Colonic mucosa (tissue), 4 donors: Measurements from ENCODE around the gene GALNS. TPM values are rescaled to one million over a fixed set of nuclear protein-coding genes. Genes with fewer than 3 reads are reported as not detected.

Experiments used
- DNase-seq: peaks from one replicate; pipeline ENCODE4 v3.0.0-alpha.2; 2020
- H3K27ac ChIP-seq: fragments of 200-600 bp; one replicate; pipeline ENCODE4 v1.8.0; 2021
- H3K27me3 ChIP-seq: fragments of 200-600 bp; one replicate; pipeline ENCODE4 v1.8.0; 2021
- H3K36me3 ChIP-seq: fragments of 200-600 bp; one replicate; pipeline ENCODE4 v1.8.0; 2021
- H3K4me1 ChIP-seq: fragments of 200-600 bp; one replicate; pipeline ENCODE4 v1.8.0; 2021; ENCODE audit warnings: mild to moderate bottlenecking
- H3K4me3 ChIP-seq: fragments of 200-600 bp; one replicate; pipeline ENCODE4 v1.8.0; 2021
- H3K9ac ChIP-seq, 2 donors: one replicate each; pipeline ENCODE4 v1.7.0; 2013; ENCODE audit warnings: control low read depth in 2 of 2, low read depth in 2 of 2, low read length in 2 of 2
- H3K9me3 ChIP-seq: fragments of 200-600 bp; one replicate; pipeline ENCODE4 v1.8.0; 2021
- intact Hi-C: fragments of 100-400 bp; cut with DNase I; formaldehyde crosslinking; loops from one replicate; pipeline ENCODE4 v1.14.1; 2022
- total RNA-seq, 2 donors: library from RNA; stranded (reverse); fragmentation: NEBNext Ultra II Directional in 1 of 2; extraction: Animal tissue kit (Norgen Biotek cat#: 25700) in 1 of 2; gene quantifications; one replicate each; pipeline ENCODE4 v1.2.1, GENCODE V29; 2021
- TF ChIP-seq, protein P1 (sequence below): fragments of 200-600 bp; IDR thresholded peaks from one replicate; pipeline ENCODE4 v1.8.0; 2022; ENCODE audit warnings: antibody characterized with exemption, mild to moderate bottlenecking
- donor health status: healthy.
- donor health status: DM: no; HTN: no; CAD: no.
- donor health status: DM: no; HTN: no; CAD: no.

GALNS gene
- total RNA-seq, 2 donors from 2014 or later, result 22.8 to 44.5 TPM

DNA sequence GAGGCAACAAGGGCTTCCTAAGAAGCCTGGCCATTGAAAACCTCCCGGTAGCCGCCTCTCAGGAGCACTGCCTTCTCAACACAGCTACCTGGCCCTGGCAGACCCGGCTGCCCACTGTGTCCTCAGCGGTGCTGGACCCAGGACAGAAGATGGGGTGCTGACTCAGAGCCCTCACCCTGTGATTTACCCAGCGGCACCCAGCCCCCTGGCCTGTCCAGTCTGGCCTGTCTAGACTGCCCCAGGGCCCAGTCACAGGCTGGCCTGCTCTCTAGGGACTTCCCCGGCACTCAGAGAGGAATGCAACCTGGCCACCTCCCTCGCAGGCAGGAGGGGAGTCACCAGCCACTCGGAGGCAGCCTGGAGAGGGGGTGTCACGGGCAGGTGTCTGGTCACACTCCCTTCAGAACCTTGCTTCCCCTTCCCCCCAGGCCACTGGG, 91.8 kb downstream of the GALNS start:
- no peaks in the 10 kb centered on the region for H3K9me3 ChIP-seq
- DNase-seq, result no peak
- H3K36me3 ChIP-seq, result no peaks in the 10 kb centered on the region
- H3K4me3 ChIP-seq, result no peak overlapping the region
- H3K4me1 ChIP-seq, result peaks cover 54% of the 10 kb centered on the region
- H3K27me3 ChIP-seq, result no peaks in the 10 kb centered on the region
- H3K27ac ChIP-seq, result no peak overlapping the region
- no peak overlapping the region for H3K9ac ChIP-seq
- intact Hi-C loops, result no loop called here
- TF ChIP-seq, protein P1, sequence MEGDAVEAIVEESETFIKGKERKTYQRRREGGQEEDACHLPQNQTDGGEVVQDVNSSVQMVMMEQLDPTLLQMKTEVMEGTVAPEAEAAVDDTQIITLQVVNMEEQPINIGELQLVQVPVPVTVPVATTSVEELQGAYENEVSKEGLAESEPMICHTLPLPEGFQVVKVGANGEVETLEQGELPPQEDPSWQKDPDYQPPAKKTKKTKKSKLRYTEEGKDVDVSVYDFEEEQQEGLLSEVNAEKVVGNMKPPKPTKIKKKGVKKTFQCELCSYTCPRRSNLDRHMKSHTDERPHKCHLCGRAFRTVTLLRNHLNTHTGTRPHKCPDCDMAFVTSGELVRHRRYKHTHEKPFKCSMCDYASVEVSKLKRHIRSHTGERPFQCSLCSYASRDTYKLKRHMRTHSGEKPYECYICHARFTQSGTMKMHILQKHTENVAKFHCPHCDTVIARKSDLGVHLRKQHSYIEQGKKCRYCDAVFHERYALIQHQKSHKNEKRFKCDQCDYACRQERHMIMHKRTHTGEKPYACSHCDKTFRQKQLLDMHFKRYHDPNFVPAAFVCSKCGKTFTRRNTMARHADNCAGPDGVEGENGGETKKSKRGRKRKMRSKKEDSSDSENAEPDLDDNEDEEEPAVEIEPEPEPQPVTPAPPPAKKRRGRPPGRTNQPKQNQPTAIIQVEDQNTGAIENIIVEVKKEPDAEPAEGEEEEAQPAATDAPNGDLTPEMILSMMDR, result no peak

GRCh38 chr16:88764080-88764479, 92.7 kb downstream of the GALNS start:
- TF ChIP-seq, protein P1, result no peak
- Histone ChIP-seq H3K4me1 (peaks cover 52% of the 10 kb centered on the region), H3K36me3 (no peaks in the 10 kb centered on the region), H3K27me3 (no peaks in the 10 kb centered on the region), H3K27ac (no peak overlapping the region), H3K9me3 (no peaks in the 10 kb centered on the region), H3K9ac (peak overlapping the region in 1 of 2 donors; percentile 21), H3K4me3 (no peak overlapping the region)
- no peak for DNase-seq
- intact Hi-C loops, result no loop called here

Other genes with a start within 250 kb of the GALNS start
- gene IL17C, start 218.4 kb downstream of the GALNS start, total RNA-seq, result not detected
- gene CYBA, start 205.9 kb downstream of the GALNS start, total RNA-seq, result 100 to 1,000 TPM; 368 to 389 TPM
- gene MVD, start 193.9 kb downstream of the GALNS start, total RNA-seq, result 100 to 1,000 TPM in 1 of 2 donors, 10 to 100 TPM in 1; 86.2 to 132 TPM
- gene SNAI3, start 170.4 kb downstream of the GALNS start, total RNA-seq, result under 1 TPM; 0.25 to 0.40 TPM
- 1 to 10 TPM; 9.2 to 9.3 TPM for gene RNF166, start 150.5 kb downstream of the GALNS start, total RNA-seq
- 10 to 100 TPM in 1 of 2 donors, 1 to 10 TPM in 1; 7.8 to 23.1 TPM for gene CTU2, start 150.4 kb downstream of the GALNS start, total RNA-seq
- 100 to 1,000 TPM; 104 to 118 TPM for gene PIEZO1, start 71.7 kb downstream of the GALNS start, total RNA-seq
- gene CDT1, start 53.2 kb downstream of the GALNS start, total RNA-seq, result 10 to 100 TPM; 14.9 to 71.7 TPM
- gene APRT, start 45.0 kb downstream of the GALNS start, total RNA-seq, result 100 to 1,000 TPM; 103 to 273 TPM
- gene TRAPPC2L, start 180 bp upstream of the GALNS start, total RNA-seq, result 10 to 100 TPM; 33.8 to 57.3 TPM
- not detected for gene PABPN1L, start 9.7 kb upstream of the GALNS start, total RNA-seq
- 10 to 100 TPM; 10.1 to 10.5 TPM for gene CBFA2T3, start 120.3 kb upstream of the GALNS start, total RNA-seq
- gene ACSF3, start 236.9 kb upstream of the GALNS start, total RNA-seq, result 10 to 100 TPM; 60.2 TPM